Adrenal gland (tissue), 5 donors: ENCODE results near the gene ACVR2B.
"Not testable (repeated sequence)": the region's sequence is repeated elsewhere in the genome, so short reads cannot be mapped to it uniquely, and the experiment has no call there.

Experiments used
- CTCF ChIP-seq, 6 experiments: fragments of 450-650 bp in 4 of 6; fragments of 200-600 bp in 2 of 6; sonication (generic) in 1 of 6; IDR thresholded peaks; 1 replicate in 5 of 6; 2 replicates in 1 of 6; pipeline versions ENCODE4 v1.5.1 to v1.8.0; 2016 to 2021; ENCODE audit warnings: antibody characterized with exemption in 6 of 6, mild to moderate bottlenecking in 2 of 6, moderate library complexity in 1 of 6
- POLR2A ChIP-seq, 2 donors: fragments of 450-650 bp; IDR thresholded peaks; one replicate each; pipeline ENCODE4 v1.6.1; 2017; ENCODE audit warnings: antibody characterized with exemption in 2 of 2, mild to moderate bottlenecking in 2 of 2, moderate library complexity in 1 of 2
- donor health status: DM: no; HTN: no; CAD: no.

- TF ChIP-seq CTCF, POLR2A (IDR thresholded peaks at IDR 0.05): not testable (repeated sequence)
Observed at GRCh38 chr3:38443205-38443604, 10.5 kb upstream of the ACVR2B start.
